HepG2 (cell line): ENCODE results near the gene CCDC30. TPM values are rescaled to one million over a fixed set of nuclear protein-coding genes. Genes with fewer than 3 reads are reported as not detected.

Experiments used
- HIVEP1 ChIP-seq: sonication (generic); formaldehyde crosslinking; IDR thresholded peaks from 2 replicates; pipeline ENCODE4 v1.4.0; 2020; ENCODE audit warnings: mild to moderate bottlenecking, missing genetic modification reagents
- ISL2 ChIP-seq: sonication (generic); formaldehyde crosslinking; IDR thresholded peaks from 2 replicates; pipeline ENCODE4 v1.5.0; 2020; ENCODE audit warnings: missing genetic modification reagents
- SALL1 ChIP-seq: sonication (generic); formaldehyde crosslinking; IDR thresholded peaks from 2 replicates; pipeline ENCODE4 v1.8.0; 2022; ENCODE audit warnings: mild to moderate bottlenecking, missing genetic modification reagents
- ZNF407 ChIP-seq: sonication (generic); formaldehyde crosslinking; IDR thresholded peaks from one replicate; pipeline ENCODE4 v1.5.1; 2020; ENCODE audit warnings: mild to moderate bottlenecking, missing genetic modification reagents; ENCODE audit errors: not compliant biosample characterization
- ZNF564 ChIP-seq: sonication (generic); formaldehyde crosslinking; IDR thresholded peaks from 2 replicates; pipeline ENCODE4 v1.8.1; 2023; ENCODE audit warnings: mild to moderate bottlenecking, missing genetic modification reagents
- ZNF589 ChIP-seq: sonication (generic); formaldehyde crosslinking; conservative IDR thresholded peaks from 2 replicates; pipeline ENCODE4 v1.8.0; 2022; ENCODE audit warnings: mild to moderate bottlenecking, moderate library complexity, missing genetic modification reagents
- ZSCAN21 ChIP-seq: sonication (generic); formaldehyde crosslinking; IDR thresholded peaks from 2 replicates; pipeline ENCODE4 v1.8.0; 2022; ENCODE audit warnings: mild to moderate bottlenecking, missing genetic modification reagents, moderate library complexity, borderline replicate concordance
- polyA plus RNA-seq, 8 experiments: library from polyadenylated mRNA; depleted of rRNA in 3 of 8; stranded (reverse) in 7 of 8; unstranded in 1 of 8; fragments of >200 nt; fragmentation: Illumina TruSeq in 4 of 8; extraction: Trizol in 4 of 8; gene quantifications; 2 replicates each; pipeline versions ENCODE4 v1.2.1 to v1.2.3, GENCODE V29; 2011 to 2016; ENCODE audit warnings: low read depth in 4 of 8, missing spikeins in 1 of 8, mixed read lengths in 1 of 8; ENCODE audit not compliant: insufficient read depth in 1 of 8
- total RNA-seq, 5 experiments: library from RNA; depleted of rRNA; stranded (reverse); fragments of >200 nt; fragmentation: Illumina TruSeq; extraction: Trizol; gene quantifications; 2 replicates each; pipeline ENCODE4 v1.2.3, GENCODE V29; 2016; ENCODE audit warnings: low read depth in 1 of 5
- TF ChIP-seq, protein P1 (sequence below): sonication (generic); formaldehyde crosslinking; IDR thresholded peaks from 2 replicates; pipeline ENCODE4 v1.4.0; 2020; ENCODE audit warnings: missing genetic modification reagents, borderline replicate concordance
- TF ChIP-seq, protein P2 (sequence below): sonication (generic); formaldehyde crosslinking; IDR thresholded peaks from 2 replicates; pipeline ENCODE4 v1.8.0; 2022; ENCODE audit warnings: mild to moderate bottlenecking, missing genetic modification reagents, moderate library complexity
- TF ChIP-seq, protein P3 (sequence below): IDR thresholded peaks from 2 replicates; pipeline ENCODE4 v1.6.1; 2018; ENCODE audit warnings: missing genetic modification reagents

Gene CCDC30
- total and polyA plus RNA-seq, 2 of the 13 experiments (the other 11 are each of a cell fraction or from before 2014, with no cell fraction given), result 0.25 to 0.77 TPM

DNA sequence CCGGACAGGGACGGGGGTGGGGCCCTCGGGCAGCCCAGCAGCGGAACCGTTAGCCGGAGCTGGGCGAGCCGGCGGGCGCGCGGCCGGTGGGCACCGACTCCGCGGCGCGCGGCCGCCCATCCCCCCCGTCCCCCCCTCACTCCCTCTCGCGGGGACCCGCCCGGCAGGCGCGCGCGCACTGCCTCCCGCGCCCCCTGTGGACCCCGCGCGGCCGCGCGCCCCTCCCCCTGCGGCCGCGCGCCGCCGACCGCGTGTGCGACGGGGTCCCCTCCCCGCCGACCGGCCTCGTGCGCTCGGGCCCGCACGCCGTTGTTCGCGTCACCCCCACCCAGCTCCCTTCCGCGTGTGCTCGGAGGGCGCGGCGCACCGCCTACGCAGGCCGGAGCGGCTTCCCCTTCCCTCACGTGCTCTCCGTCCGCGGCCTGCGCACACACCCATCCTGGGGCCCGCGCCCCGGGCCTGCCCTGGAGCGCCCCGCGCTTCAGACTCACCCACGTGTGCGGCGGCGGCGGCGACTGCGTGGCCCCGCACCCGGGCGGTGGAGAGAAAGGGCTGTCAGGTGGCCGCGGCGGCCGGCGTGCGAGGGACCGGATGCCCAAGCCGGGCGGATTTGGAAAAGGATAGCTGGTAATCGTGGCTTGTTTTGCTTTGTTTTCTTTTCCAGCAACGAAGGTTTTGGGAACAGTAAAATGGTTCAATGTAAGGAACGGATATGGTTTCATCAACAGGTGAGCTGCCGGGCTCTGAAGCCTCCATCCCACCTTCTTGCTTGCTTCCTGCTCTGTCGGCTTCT, 219.8 kb downstream of the CCDC30 start (continued):
- TF ChIP-seq, protein P1, sequence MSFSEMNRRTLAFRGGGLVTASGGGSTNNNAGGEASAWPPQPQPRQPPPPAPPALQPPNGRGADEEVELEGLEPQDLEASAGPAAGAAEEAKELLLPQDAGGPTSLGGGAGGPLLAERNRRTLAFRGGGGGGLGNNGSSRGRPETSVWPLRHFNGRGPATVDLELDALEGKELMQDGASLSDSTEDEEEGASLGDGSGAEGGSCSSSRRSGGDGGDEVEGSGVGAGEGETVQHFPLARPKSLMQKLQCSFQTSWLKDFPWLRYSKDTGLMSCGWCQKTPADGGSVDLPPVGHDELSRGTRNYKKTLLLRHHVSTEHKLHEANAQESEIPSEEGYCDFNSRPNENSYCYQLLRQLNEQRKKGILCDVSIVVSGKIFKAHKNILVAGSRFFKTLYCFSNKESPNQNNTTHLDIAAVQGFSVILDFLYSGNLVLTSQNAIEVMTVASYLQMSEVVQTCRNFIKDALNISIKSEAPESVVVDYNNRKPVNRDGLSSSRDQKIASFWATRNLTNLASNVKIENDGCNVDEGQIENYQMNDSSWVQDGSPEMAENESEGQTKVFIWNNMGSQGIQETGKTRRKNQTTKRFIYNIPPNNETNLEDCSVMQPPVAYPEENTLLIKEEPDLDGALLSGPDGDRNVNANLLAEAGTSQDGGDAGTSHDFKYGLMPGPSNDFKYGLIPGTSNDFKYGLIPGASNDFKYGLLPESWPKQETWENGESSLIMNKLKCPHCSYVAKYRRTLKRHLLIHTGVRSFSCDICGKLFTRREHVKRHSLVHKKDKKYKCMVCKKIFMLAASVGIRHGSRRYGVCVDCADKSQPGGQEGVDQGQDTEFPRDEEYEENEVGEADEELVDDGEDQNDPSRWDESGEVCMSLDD (CRISPR knock-in tag), result peak; percentile 59; the same call in 1 of the 2 replicates
- peak; percentile 57; the same call in 1 of the 2 replicates for TF ChIP-seq HIVEP1 (CRISPR knock-in tag)
- 0 out of 2 replicates have a peak, but pooled peaks have one; percentile 25 for TF ChIP-seq ZSCAN21
- TF ChIP-seq ZNF564, result 0 out of 2 replicates have a peak, but pooled peaks have one; percentile 34
- 0 out of 2 replicates have a peak, but pooled peaks have one; percentile 41 for TF ChIP-seq ZNF589 (CRISPR knock-in tag)
- peak; percentile 76 for TF ChIP-seq SALL1 (CRISPR knock-in tag)
- TF ChIP-seq ISL2, result 0 out of 2 replicates have a peak, but pooled peaks have one; percentile 46
- TF ChIP-seq, protein P2, sequence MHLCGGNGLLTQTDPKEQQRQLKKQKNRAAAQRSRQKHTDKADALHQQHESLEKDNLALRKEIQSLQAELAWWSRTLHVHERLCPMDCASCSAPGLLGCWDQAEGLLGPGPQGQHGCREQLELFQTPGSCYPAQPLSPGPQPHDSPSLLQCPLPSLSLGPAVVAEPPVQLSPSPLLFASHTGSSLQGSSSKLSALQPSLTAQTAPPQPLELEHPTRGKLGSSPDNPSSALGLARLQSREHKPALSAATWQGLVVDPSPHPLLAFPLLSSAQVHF (CRISPR knock-in tag), result 0 out of 2 replicates have a peak, but pooled peaks have one; percentile 41
- TF ChIP-seq ZNF407 (CRISPR knock-in tag), result peak; percentile 79
- TF ChIP-seq, protein P3, sequence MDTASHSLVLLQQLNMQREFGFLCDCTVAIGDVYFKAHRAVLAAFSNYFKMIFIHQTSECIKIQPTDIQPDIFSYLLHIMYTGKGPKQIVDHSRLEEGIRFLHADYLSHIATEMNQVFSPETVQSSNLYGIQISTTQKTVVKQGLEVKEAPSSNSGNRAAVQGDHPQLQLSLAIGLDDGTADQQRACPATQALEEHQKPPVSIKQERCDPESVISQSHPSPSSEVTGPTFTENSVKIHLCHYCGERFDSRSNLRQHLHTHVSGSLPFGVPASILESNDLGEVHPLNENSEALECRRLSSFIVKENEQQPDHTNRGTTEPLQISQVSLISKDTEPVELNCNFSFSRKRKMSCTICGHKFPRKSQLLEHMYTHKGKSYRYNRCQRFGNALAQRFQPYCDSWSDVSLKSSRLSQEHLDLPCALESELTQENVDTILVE (CRISPR knock-in tag), result no peak
